Fibroblast of skin of left biceps (primary cell): Measurements from ENCODE around the gene PYCR2.
"Not testable (repeated sequence)": the region's sequence is repeated elsewhere in the genome, so short reads cannot be mapped to it uniquely, and the experiment has no call there.

Experiments used
- DNase-seq, 2 experiments: peaks; one replicate each; pipeline ENCODE4 v3.0.0-alpha.2; 2013; ENCODE audit warnings: low read depth in 2 of 2

PYCR2 gene

GRCh38 chr1:225890346-225891228 is 33.5 kb downstream of the PYCR2 start:
- no peak for DNase-seq

GRCh38 chr1:225889743-225890142 is 34.3 kb downstream of the PYCR2 start:
- DNase-seq: no peak

- DNase-seq: no peak
Observed at GRCh38 chr1:225888898-225889601, 35.0 kb downstream of the PYCR2 start, which contains the start of gene LEFTY1. Gene LEFTY1, minus strand, starts transcription at chr1:225889146. Its CDS starts 80 bp downstream, at chr1:225889066.

GRCh38 chr1:225888289-225888897 is 35.7 kb downstream of the PYCR2 start:
- no peak for DNase-seq

- DNase-seq: not testable (repeated sequence)
Observed at GRCh38 chr1:225887554-225888288, 36.3 kb downstream of the PYCR2 start.

- DNase-seq: no peak
Observed at GRCh38 chr1:225887030-225887314, 37.1 kb downstream of the PYCR2 start.

GRCh38 chr1:225886159-225887029 is 37.7 kb downstream of the PYCR2 start:
- DNase-seq: no peak

- DNase-seq: no peak
Observed at GRCh38 chr1:225885336-225885735, 38.7 kb downstream of the PYCR2 start.

- no peak for DNase-seq
Observed at GRCh38 chr1:225883616-225884265, 40.3 kb downstream of the PYCR2 start.

GRCh38 chr1:225882694-225883615 is 41.1 kb downstream of the PYCR2 start:
- DNase-seq: no peak

- DNase-seq: peak; percentile 45 to 50
Observed at GRCh38 chr1:225881959-225882693, 41.9 kb downstream of the PYCR2 start, which contains the start of gene TMEM63A. Gene TMEM63A, minus strand, starts transcription at chr1:225882380. Its CDS starts 4,800 bp downstream, at chr1:225877580.

- no peak for DNase-seq
Observed at GRCh38 chr1:225881081-225881958, 42.7 kb downstream of the PYCR2 start.

GRCh38 chr1:225880636-225881035 is 43.4 kb downstream of the PYCR2 start:
- no peak for DNase-seq

- DNase-seq: no peak
Observed at GRCh38 chr1:225880222-225880588, 43.8 kb downstream of the PYCR2 start.

- no peak for DNase-seq
Observed at GRCh38 chr1:225879521-225880221, 44.4 kb downstream of the PYCR2 start.

- no peak for DNase-seq
Observed at GRCh38 chr1:225878282-225878681, 45.8 kb downstream of the PYCR2 start.

- no peak for DNase-seq
Observed at GRCh38 chr1:225877580-225877979, 46.5 kb downstream of the PYCR2 start.
